SH-SY5Y (cell line): ENCODE results near the gene HECTD2.

ENCODE experiments used
- GATA2 ChIP-seq: IDR thresholded peaks from 2 replicates; pipeline ENCODE4 v1.6.1; 2011; ENCODE audit warnings: mild to moderate bottlenecking, low read depth, low read length
- GATA3 ChIP-seq: IDR thresholded peaks from 2 replicates; pipeline ENCODE4 v1.6.1; 2011; ENCODE audit warnings: low read depth, mild to moderate bottlenecking, low read length, moderate library complexity

GRCh38 chr10:91420868-91421267 is 10.7 kb downstream of the HECTD2 start:
- no peak for TF ChIP-seq GATA2
- no peak for TF ChIP-seq GATA3
